ENCODE measurements around the gene SIM2. TPM values are rescaled to one million over a fixed set of nuclear protein-coding genes. Genes with fewer than 3 reads are reported as not detected.
"Not testable (repeated sequence)": the region's sequence is repeated elsewhere in the genome, so short reads cannot be mapped to it uniquely, and the experiment has no call there.

Gene SIM2
- total RNA-seq, 3 donors from 2014 or later (not counting 1 experiment from before 2014, with no cell fraction given) = not detected

- WGBS (ENCODE audit: insufficient coverage) = 57% methylated on average over 6 of the region's 6 CpGs
- Histone ChIP-seq H3K36me3 (ENCODE audit: control insufficient read depth, insufficient read depth, low read length) (no peaks in the 10 kb centered on the region), H3K27ac (ENCODE audit: low read length) (no peak overlapping the region), H3K4me1 (ENCODE audit: control insufficient read depth, insufficient read depth, low read length) (no peaks in the 10 kb centered on the region), H3K4me3 (ENCODE audit: low read length) (no peak overlapping the region), H3K27me3 (ENCODE audit: control insufficient read depth, insufficient read depth, low read length) (no peaks in the 10 kb centered on the region), H3K9me3 (ENCODE audit: control insufficient read depth, insufficient read depth, low read length) (no peaks in the 10 kb centered on the region)
- H3K36me3 Mint-ChIP-seq = no peaks in the 10 kb centered on the region
- intact Hi-C loops (cut with micrococcal nuclease) = no loop called here
- H3K27ac Mint-ChIP-seq = no peak overlapping the region
- TF ChIP-seq, protein P1, sequence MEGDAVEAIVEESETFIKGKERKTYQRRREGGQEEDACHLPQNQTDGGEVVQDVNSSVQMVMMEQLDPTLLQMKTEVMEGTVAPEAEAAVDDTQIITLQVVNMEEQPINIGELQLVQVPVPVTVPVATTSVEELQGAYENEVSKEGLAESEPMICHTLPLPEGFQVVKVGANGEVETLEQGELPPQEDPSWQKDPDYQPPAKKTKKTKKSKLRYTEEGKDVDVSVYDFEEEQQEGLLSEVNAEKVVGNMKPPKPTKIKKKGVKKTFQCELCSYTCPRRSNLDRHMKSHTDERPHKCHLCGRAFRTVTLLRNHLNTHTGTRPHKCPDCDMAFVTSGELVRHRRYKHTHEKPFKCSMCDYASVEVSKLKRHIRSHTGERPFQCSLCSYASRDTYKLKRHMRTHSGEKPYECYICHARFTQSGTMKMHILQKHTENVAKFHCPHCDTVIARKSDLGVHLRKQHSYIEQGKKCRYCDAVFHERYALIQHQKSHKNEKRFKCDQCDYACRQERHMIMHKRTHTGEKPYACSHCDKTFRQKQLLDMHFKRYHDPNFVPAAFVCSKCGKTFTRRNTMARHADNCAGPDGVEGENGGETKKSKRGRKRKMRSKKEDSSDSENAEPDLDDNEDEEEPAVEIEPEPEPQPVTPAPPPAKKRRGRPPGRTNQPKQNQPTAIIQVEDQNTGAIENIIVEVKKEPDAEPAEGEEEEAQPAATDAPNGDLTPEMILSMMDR (IDR thresholded peaks at IDR 0.05) = no peak
- peaks cover 8 to 20% of the 10 kb centered on the region in 2 donors for H3K27me3 Mint-ChIP-seq (ENCODE audit: low read depth in 2 of 2)
- no peaks in the 10 kb centered on the region for H3K9me3 Mint-ChIP-seq
- no peaks in the 10 kb centered on the region for H3K4me1 Mint-ChIP-seq
- DNase-seq (no peak), ATAC-seq (no peak)
- H3K4me3 Mint-ChIP-seq = no peak overlapping the region
These were observed 42.8 kb upstream of the SIM2 start for GRCh38 chr21:36656138-36656537.

DNA sequence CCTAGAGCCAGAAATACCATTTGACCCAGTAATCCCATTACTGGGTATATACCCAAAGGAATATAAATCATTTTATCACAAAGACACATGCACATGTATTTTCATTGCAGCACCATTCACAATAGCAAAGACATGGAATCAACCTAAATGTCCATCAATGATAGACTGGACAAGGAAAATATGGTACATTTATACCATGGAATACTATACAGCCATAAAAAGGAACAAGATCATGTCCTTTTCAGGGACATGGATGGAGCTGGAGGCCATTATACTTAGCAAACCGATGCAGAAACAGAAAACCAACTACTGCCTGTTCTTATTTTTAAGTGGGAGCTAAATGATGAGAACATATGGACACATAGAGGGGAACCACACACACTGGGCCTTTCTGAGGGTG is 41.6 kb upstream of the SIM2 start:
- H3K4me1 Mint-ChIP-seq; intact Hi-C loops (cut with micrococcal nuclease); H3K27ac Mint-ChIP-seq; H3K4me1 ChIP-seq (ENCODE audit: control insufficient read depth, insufficient read depth, low read length); H3K36me3 Mint-ChIP-seq; H3K27me3 ChIP-seq (ENCODE audit: control insufficient read depth, insufficient read depth, low read length); ATAC-seq; H3K9me3 Mint-ChIP-seq; H3K27ac ChIP-seq (ENCODE audit: low read length); DNase-seq; H3K36me3 ChIP-seq (ENCODE audit: control insufficient read depth, insufficient read depth, low read length); H3K4me3 ChIP-seq (ENCODE audit: low read length); H3K9me3 ChIP-seq (ENCODE audit: control insufficient read depth, insufficient read depth, low read length); H3K4me3 Mint-ChIP-seq: not testable (repeated sequence)
- H3K27me3 Mint-ChIP-seq (ENCODE audit: low read depth in 2 of 2) = peaks cover 13 to 20% of the 10 kb centered on the region in 2 donors
- WGBS (ENCODE audit: insufficient coverage) = 33% methylated on average over 1 of the region's 1 CpG

DNA sequence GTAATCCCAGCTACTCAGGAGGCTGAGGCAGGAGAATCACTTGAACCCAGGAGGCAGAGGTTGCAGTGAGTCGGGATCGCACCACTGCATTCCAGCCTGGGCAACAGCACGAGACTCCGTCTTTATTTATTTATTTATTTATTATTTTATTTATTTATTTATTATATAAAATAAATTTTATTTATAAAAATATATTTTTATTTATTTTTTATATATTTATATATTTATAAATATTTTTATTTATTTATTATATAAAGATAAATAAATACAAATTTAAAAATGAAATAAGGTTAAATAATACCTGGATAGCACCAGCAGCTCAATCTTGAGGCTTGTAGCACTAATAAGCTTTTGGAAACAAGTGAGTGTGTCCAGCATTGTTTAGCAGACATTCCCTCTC is 40.9 kb upstream of the SIM2 start:
- Histone ChIP-seq H3K27ac (ENCODE audit: low read length) (no peak overlapping the region), H3K4me1 (ENCODE audit: control insufficient read depth, insufficient read depth, low read length) (no peaks in the 10 kb centered on the region), H3K9me3 (ENCODE audit: control insufficient read depth, insufficient read depth, low read length) (no peaks in the 10 kb centered on the region), H3K4me3 (ENCODE audit: low read length) (no peak overlapping the region), H3K36me3 (ENCODE audit: control insufficient read depth, insufficient read depth, low read length) (no peaks in the 10 kb centered on the region), H3K27me3 (ENCODE audit: control insufficient read depth, insufficient read depth, low read length) (peaks cover 5% of the 10 kb centered on the region)
- intact Hi-C loops (cut with micrococcal nuclease) = no loop called here
- no peak overlapping the region for H3K4me3 Mint-ChIP-seq
- H3K9me3 Mint-ChIP-seq = no peaks in the 10 kb centered on the region
- ATAC-seq (no peak), DNase-seq (no peak)
- no peak overlapping the region for H3K27ac Mint-ChIP-seq
- TF ChIP-seq, protein P1 (IDR thresholded peaks at IDR 0.05) = no peak
- H3K4me1 Mint-ChIP-seq = no peaks in the 10 kb centered on the region
- no CpG with 5 or more reads among the region's 4 CpGs for WGBS (ENCODE audit: insufficient coverage)
- H3K36me3 Mint-ChIP-seq = no peaks in the 10 kb centered on the region
- peaks cover 10 to 15% of the 10 kb centered on the region in 2 donors for H3K27me3 Mint-ChIP-seq (ENCODE audit: low read depth in 2 of 2)

- Mint-ChIP-seq H3K27me3 (ENCODE audit: low read depth in 2 of 2) (peaks cover 15 to 19% of the 10 kb centered on the region in 2 donors), H3K27ac (no peak overlapping the region), H3K36me3 (no peaks in the 10 kb centered on the region), H3K9me3 (no peaks in the 10 kb centered on the region), H3K4me3 (no peak overlapping the region), H3K4me1 (no peaks in the 10 kb centered on the region)
- no peak overlapping the region for H3K27ac ChIP-seq (ENCODE audit: low read length)
- no peak for ATAC-seq
- intact Hi-C loops (cut with micrococcal nuclease) = no loop called here
- WGBS (ENCODE audit: insufficient coverage) = 89% methylated on average over 5 of the region's 5 CpGs
- TF ChIP-seq, protein P1 (IDR thresholded peaks at IDR 0.05) = no peak
- peaks cover 5% of the 10 kb centered on the region for H3K27me3 ChIP-seq (ENCODE audit: control insufficient read depth, insufficient read depth, low read length)
- DNase-seq = no peak
- H3K4me3 ChIP-seq (ENCODE audit: low read length) = no peak overlapping the region
- no peaks in the 10 kb centered on the region for H3K9me3 ChIP-seq (ENCODE audit: control insufficient read depth, insufficient read depth, low read length)
- no peaks in the 10 kb centered on the region for H3K36me3 ChIP-seq (ENCODE audit: control insufficient read depth, insufficient read depth, low read length)
- no peaks in the 10 kb centered on the region for H3K4me1 ChIP-seq (ENCODE audit: control insufficient read depth, insufficient read depth, low read length)
These were observed 40.0 kb upstream of the SIM2 start for GRCh38 chr21:36658926-36659325.
